ENCODE results near the gene GPC5.
A peak's percentile ranks its signal among the peaks of the same experiment; 100 is the strongest.
"Not testable (repeated sequence)": the region's sequence is repeated elsewhere in the genome, so short reads cannot be mapped to it uniquely, and the experiment has no call there.

Gene GPC5

DNA sequence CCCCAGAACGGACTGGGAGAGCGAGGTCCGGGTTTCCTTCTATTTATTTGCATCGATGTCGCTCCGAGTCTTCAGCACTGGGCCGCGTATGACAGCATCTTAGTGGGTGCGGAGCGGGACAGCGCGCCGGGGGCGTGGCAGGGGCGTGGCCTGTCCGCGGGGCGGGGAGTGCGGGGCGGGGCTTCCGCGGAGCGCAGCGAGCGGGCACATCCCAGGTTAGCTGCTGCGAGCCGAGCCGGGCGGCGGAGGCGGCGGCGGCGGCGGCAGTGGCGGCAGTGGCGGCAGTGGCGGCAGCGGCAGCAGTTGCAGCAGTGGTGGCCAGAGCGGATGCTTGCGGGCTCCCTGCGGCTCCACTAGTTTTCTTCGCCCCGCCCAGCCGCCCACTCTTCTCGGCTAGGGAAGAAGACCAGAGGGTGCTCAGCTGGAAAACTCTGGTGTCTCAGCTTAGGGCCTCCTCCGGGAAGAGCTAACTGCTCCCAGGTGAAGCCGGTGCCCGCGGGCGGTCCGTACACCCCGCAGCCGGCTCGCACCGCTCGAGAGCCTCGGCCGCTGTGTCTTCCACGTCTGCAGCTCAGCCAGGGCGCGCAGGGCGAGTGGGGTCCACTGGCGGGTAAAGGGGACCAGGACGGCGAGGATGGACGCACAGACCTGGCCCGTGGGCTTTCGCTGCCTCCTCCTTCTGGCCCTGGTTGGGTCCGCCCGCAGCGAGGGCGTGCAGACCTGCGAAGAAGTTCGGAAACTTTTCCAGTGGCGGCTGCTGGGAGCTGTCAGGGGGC, at the start of gene GPC5:
Gene GPC5, plus strand, starts transcription at position 209 of the 776 bp plus-strand sequence.
- DNase-seq, result peak; percentile 46 to 78 (median 52)

DNA sequence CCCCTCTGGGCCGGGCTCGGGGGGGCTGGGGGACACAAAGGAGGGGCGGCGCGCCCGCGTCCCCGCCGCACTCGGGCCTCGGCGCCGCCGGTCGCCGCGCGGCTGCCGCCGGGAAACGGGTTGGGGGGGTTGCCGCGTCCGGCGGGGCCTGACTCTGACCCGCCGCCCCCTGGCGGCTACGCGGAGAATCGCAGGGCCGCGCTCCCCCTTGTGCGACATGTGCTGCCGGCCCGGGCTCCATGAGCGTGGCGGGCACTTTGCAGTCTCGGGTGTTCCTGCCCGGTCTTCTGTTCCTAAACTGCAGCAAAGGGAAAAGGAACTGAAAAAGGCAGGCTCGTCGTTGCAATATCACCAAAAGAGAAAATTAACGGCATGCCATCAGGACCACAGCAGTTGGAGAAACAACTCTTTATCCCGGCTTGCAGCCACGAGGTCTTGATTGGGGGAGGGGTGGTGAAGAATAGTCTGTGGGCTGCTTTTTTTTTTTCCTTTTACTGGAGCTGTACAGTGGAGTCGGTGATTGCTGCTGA, 49.5 kb upstream of the GPC5 start:
- peak; percentile 90 to 94 (median 92) for DNase-seq

- no peak for DNase-seq
These were observed 48.2 kb upstream of the GPC5 start for GRCh38 chr13:91349992-91350911.

GRCh38 chr13:91351123-91351522, 47.3 kb upstream of the GPC5 start:
- DNase-seq, result no peak

DNA sequence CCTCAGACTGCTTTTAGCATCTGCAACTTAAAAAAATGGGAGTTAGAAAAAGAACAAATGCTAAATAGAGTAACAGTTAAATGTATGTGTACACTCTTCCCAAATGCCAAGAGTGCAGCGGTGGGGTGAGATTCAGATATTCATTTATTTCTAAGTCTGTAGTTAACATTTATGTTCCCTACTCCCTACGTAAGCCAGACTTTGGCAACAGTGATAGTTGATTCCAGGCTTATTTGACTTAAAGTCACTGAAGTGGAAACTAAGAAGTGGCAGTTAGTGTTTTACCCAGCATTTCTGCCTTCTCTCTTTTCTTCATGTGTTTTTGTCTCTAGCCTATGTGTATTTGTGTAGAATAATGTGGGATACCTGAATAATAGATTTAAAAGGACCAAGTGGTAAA, 46.4 kb upstream of the GPC5 start:
- no peak for DNase-seq

DNA sequence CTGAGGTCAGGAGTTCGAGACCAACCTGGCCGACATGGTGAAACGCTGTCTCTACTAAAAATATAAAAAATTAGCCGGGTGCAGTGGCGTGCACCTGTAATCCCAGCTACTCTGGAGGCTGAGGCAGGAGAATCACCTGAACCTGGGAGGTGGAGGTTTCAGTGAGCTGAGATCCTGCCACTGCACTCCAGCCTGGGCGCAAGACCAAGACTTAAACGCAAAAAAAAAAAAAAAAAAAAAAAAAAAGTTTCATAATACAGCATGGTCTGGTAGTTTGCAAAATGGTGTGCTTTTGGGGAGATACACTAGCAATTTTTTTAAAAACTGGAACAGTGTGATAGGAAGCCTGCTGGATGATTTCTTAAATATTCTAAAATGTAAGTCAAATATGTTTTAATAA, 45.5 kb upstream of the GPC5 start:
- not testable (repeated sequence) for DNase-seq

GRCh38 chr13:91353494-91353893, 44.9 kb upstream of the GPC5 start:
- no peak for DNase-seq

GRCh38 chr13:91355099-91355825, 43.2 kb upstream of the GPC5 start:
- no peak for DNase-seq

- DNase-seq, result no peak
These were observed 42.4 kb upstream of the GPC5 start for GRCh38 chr13:91355826-91356710.

- no peak for DNase-seq
These were observed 41.4 kb upstream of the GPC5 start for GRCh38 chr13:91356919-91357612.

- no peak for DNase-seq
These were observed 40.6 kb upstream of the GPC5 start for GRCh38 chr13:91357613-91358386.

DNA sequence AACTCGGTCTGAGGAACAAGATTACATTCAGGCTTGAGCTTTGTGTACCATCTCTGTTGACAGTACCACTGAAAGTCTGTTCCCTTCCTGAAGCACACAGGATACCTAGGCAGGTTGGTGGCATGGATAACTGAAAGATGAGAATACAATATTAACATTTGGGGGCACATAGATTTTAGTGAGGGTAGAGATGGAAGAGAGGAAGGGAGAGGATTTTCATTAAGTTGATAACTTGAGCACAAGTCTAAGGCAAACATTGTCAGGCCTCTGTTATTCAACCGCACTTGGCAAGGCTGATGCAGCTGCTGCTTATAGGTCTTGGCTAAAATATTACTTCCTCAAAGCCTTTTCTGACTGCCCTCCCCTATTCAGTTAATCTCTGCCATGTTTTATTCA, 40.0 kb upstream of the GPC5 start:
- no peak for DNase-seq

GRCh38 chr13:91359111-91359510, 39.3 kb upstream of the GPC5 start:
- DNase-seq, result no peak

DNA sequence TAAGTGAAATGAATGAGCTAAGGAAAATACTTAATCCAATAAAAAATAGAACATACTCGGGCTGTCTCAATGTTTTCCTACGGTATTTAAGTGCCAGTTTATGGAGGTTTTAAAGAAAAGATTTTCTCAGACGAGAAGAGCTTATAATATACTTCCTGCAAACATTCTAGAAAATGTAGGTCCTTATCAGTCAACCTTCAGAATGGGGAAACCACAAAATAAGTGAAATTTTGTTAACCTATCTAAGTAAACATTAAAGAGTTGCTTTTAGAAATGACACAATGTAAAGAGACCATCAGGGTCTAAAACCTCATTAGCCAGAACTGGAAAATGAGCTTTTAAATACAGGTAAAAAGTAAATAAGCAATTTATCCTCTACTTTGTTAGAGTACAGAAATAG, 38.8 kb upstream of the GPC5 start:
- DNase-seq, result no peak

DNA sequence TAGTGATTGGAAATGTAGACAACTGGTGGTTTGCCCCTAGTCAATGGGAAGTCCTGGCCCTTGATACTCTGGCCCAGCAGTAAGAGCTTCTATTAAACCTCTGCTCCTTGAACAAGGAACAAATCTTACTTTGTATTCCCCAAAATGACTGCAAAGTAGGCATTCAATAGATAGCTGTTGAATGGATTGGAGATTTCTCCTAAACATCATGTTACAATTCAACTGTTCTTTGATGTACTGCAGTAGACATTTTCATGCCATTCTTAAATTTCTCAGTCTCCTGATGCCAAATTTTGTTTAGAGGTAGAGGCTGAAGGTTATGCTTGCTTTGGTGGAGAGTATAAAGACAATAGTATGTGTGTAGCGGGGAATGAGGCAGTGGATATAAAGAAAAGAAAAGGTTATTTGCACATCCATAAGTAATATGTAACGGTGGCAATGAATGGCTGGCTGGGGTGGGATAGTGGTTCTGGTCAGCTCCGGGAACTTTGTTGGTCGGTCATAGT, 38.1 kb upstream of the GPC5 start:
- DNase-seq, result no peak

DNA sequence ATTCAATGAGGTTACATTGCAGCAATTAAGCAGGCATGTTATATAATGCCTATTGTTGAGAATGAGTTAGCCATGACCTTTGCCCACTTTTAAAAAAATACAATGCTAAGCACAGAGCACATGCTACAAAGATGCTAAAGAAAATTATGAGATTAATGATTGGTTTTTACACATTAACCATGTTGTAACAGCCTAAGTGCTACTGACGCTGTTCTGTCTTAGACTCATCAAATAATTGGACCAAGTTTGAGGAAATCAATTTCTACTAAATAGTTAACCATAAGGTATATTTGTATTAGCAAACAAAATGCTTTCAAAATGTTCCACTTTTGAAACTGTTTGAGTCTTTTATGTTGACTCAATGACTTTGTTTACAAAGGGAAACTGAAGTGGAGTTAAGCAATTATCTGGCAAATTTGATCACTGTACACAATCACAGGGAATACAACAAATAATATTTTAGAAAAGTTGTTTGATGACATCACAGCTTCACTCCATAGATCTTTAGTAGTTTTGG, 36.6 kb upstream of the GPC5 start:
- no peak for DNase-seq

DNA sequence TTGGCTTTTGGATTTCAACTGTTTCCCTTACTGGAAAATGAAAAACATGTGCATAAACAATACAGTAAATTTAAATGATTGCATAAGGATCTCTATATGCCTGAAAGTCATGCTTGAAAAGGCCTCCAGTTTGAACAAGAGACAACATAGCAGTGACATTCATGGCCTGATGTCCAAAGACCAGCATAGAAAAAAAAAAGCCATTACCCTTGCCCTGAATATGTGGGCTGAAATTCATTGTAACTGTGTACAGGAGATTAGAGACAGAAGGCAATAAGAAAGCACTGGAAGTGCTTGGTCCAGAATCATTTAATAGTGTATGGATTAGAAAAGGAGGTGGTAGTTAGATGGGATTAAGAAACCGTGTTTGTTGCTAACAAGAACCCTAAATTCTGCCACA, 35.5 kb upstream of the GPC5 start:
- no peak for DNase-seq

- DNase-seq, result no peak
These were observed 30.3 kb upstream of the GPC5 start for GRCh38 chr13:91368101-91368500.

- no peak for DNase-seq
These were observed 29.6 kb upstream of the GPC5 start for GRCh38 chr13:91368676-91369440.

Data from activated naive CD4-positive, alpha-beta T cell (primary cell).